GM18858 (cell line): ENCODE data around the gene HMGB4.

ENCODE experiments used
- ATAC-seq: cut with Tn5 transposase; IDR thresholded peaks from one replicate; pipeline ENCODE4 v1.9.1; 2021; ENCODE audit not compliant: unreplicated experiment

Gene HMGB4

DNA sequence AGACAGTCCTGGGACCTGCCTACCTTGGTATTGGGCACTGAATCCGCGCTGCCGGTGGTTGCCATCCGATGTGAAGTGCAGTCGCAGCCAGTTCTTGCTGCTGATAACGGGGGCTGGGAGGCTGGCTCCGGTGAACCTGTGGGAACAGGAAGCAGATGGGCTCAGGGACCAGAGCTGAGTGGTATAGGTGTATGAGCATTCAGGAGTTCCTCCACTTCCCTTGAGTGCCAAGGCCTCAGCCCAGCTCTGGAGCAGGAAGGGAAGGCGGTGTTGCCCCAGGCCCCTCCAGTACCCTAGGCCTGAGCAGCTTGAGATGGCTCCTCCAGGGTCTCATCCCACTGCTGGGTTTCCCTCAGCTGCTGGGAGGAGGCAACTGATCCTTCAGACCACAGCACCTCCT lies 17.0 kb upstream of the HMGB4 start:
- no peak for ATAC-seq

DNA sequence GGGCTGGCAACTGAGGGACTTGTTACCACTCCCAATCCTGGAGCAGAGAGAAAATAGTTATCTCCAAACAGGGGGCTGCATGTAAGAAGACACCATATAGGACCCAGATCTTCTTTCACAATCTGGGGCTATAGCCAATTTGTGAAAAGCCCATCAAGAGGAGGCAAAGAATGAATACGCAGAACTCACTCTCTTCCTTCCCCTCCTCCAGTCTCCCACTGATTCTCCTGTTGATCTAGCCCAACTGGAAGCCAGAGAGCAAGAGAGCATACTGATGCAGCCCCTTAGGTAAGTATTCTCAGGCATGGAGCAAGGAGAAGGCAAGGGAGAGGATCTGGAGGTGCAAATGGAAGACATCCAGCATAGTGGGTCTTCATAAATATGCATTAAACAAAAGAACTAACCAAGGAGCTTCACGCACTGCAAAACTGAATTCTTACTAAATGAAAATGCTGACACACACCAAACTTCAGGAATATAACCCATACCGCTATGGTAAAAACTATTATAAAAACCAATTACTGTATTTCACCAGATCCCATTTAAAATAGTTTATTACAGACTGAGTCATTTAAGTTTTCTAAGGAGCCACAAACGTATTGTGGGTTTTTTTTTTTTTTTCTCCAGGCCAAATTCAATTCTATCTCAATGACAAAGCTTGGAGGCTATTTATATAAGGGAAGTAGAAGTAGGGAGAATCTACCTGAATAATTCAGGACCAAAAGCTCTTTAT lies 15.5 kb upstream of the HMGB4 start:
- no peak for ATAC-seq

DNA sequence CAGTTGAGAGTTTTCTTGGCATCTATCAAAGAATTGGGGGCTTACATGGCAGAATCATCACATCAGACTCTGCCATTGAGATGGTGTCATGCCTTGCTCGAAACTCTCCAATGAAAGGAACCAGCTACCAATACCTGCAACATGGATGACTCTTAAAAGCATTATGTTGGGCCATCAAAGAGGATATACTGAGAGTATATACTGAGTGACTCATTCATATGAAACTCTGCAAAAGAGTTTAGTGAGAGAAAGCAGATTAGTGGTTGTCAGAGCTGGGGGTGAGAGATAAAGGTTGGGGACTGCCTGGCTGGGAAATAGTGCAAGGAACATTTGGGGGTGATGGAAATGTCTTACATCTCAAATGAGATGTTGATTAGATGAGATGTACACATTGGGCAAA lies 14.7 kb upstream of the HMGB4 start:
- ATAC-seq = no peak

DNA sequence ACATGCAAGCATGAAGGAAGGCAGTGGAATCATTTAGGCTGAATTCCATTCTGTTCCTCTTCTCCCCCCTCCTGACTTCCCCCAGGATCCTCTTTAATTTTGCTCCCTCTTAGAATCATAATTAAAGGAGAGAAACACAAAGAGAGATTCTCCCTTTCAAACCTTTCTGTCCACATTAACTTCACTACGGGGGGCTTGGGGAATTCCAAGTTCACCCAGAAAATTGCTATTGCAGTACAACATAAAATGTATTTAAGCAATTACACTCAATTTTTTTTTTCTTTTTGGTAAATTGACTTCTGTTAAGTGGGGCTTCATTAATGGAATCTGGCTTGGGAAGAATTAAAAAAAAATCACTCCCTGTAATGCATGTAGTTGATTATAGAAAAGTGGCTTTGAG lies 13.4 kb upstream of the HMGB4 start:
- no peak for ATAC-seq

DNA sequence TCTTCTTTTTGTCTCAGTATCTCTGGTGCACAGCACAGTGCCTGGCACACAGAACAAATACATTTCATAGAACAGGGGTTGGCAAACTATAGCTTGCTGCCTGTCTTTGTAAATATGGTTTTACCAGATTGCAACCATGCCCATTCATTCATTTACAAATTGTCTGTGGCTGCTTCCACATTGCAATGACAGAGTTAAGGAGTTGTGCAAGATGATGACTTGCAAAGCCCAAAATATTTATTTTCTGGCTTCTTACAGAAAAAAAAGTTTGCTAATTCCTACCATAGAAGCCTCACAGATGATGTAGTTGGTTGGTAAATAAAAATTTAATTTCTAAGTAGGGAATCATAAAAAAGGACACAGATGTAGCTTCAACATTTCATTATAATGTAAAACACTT lies 11.2 kb upstream of the HMGB4 start:
- no peak for ATAC-seq

DNA sequence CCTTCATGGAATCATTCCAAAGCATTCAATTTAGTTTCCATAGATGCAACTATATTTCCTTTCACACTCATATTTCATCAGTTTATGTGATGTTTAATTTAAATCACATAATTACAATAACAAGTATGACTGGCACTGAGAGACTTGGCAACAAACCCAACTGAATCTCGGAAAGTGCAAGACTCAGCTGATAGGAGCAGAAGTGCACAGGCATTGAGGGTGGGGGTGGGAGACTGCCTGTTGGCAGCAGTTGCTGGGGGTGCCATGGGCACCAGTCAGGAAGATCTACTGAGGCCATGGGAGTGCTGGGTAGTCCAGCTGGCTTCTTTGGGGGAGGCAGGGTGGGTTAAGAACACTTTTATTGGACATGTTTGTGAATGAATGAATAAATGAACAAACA lies 10.4 kb upstream of the HMGB4 start:
- ATAC-seq = no peak

DNA sequence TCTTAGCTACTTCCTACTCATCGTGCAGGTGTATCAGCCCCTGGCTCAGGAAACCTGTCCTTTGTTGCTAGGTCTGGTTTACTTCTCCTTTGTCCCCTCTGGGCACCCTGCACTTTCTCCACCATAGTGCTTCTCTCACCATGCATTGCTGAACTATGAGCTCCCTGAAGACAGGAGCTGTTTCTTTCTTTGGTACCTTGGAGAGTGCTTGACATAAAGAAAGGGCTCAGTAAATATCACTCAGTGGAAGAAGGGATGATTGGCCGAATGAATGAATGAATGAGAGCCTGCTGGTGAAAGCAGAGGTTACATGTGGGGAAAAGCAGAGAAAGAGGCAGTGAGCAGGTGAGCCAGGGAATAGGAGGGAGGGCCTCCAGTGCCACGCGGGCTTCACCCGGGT lies 9.8 kb upstream of the HMGB4 start:
- ATAC-seq = no peak

DNA sequence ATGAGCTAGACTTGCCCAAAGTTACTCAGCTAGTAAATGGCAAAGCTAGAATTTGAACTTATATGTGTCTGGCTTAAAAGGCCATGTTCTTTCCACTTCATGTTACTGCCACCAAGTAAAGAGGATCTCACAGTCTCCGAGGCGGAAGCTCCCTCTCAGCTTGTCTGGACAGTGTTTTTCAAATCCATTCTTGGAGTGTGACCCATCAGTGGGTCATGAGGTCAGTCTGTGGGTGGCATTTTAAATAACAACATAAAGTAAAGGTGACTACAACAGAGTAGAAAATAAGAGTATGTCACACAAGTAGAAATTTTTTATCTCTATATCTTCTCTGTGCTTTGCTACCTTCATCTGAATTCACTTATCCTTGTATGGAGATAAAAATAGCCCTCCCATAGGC lies 3.2 kb upstream of the HMGB4 start:
- no peak for ATAC-seq

DNA sequence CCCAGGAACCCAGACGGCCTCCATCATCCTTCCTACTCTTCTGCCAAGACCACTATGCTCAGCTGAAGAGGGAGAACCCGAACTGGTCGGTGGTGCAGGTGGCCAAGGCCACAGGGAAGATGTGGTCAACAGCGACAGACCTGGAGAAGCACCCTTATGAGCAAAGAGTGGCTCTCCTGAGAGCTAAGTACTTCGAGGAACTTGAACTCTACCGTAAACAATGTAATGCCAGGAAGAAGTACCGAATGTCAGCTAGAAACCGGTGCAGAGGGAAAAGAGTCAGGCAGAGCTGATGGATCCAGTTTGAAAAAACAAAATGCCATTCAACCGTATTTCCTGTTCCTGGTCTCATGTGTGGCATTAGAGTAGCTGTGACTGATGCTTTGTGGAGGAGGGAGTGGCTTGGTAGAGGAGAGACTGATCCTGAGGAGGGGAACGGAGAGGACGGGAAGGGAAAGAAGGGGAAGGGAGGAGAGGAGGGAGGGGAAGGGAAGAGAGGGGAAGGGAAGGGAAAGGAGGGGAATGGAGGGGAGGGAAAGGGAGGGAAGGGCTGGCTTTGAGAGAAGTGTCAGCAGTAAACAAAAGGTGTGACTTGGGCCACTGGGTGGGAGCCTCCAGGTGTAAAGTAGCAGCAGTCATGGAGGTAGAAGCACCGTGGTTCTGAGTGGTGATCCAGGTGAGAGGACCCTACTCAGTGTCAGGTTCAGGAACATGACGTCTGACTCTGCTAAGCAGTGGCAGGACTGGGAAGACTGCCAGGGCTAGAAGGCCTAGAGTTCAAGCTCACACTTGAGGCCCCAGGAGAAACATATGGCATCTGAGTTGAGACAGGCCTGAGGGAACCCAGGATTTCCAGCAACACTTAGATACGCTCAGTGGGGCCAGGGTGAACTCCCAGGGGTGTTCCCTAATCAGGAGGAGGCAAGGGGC lies 846 bp downstream of the HMGB4 start:
- no peak for ATAC-seq

DNA sequence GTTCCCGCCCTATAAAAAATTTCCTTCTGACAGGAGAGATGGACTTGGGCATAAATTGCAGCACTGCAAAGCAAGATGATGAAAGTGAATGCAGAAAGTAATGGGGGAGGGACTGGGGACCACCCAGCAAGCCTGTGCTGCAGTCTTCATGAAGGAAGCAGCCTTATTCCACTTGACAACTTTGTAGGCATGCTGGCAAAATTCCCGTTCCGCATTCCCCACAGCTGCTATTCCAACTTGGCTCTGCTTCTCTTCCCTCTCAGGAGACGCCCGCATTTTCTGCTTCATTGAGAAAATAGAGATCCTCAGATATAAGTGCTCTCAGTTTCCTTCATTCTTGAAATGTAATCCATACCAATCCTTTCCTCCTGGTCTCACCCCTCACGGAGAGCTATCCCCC lies 2.4 kb downstream of the HMGB4 start:
- ATAC-seq = no peak

DNA sequence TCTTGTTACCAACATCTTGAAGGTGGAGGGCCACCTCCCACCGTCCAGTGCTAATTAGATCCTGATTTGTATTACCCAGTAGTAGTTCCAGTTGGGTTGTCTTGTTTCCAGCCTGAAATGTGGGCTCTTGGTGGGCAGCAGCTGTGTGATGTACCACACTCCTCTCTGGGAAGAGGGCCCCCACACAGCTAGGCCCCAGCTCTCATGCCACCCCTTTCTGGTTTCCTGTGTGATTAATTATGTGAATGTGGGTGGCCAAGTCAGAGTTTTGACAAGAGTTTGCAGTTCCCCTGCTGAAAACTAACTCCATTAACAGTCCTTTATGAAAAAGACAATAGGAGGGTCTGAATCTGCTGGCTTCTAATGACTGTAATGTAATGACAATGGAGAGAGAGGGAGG lies 3.8 kb downstream of the HMGB4 start:
- ATAC-seq = no peak

DNA sequence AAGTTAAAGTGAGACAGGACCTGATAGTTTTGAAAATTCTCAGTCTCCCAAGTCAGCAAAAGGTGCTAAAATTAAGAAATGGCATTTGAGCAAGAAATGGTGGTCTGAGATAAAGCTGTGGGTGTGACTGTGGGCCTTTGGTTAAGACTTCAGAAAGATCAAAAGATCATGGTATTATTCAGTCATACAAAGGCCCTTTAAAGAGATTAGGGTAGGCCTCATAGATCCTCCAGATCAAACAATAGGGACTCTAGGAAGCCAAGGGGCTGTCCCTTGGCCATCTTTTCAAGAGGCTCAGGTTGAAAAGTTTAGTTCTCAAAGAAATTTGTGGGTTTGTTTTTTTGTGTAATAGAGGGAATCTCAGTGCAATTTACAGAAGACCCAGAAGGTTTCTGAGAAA lies 8.4 kb downstream of the HMGB4 start:
- ATAC-seq = no peak

DNA sequence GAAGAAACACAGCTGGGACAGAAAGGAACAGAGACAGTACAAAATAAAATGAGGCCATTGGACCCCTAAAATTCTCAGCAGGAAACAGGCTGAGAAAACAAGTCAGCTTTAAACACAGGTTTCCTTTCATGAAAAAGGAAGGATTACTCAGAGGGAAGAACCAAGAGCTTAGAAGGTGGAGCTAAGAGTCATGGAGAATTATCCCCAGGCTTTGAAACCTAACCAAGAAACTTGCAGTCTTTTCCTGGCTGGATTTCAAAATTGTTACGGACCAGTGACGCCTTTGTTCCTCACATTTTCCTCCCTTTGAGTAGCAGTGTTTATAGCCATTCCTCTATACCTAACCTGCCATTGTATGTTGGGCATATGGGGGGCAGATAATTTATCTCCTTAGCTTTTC lies 8.8 kb downstream of the HMGB4 start:
- ATAC-seq = no peak

DNA sequence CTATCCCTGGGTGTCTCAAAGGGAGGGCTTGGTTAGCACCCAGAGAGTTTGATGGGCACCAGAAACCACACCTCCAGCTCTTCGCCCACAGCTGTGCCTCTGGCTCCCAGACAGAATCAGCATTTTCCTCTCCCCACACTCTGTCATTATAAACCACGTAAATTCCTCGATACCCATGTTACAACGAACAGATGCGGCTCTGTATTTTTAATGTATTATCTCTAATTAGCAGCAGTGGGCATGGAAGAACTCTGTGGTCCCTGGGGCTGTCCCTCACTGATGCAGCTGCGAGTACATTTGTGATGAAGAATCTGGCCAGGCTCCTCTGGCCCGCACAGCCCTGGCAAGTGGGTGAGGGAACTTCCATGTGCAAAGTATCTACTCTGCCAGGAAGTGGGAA lies 10.8 kb downstream of the HMGB4 start:
- ATAC-seq = no peak

DNA sequence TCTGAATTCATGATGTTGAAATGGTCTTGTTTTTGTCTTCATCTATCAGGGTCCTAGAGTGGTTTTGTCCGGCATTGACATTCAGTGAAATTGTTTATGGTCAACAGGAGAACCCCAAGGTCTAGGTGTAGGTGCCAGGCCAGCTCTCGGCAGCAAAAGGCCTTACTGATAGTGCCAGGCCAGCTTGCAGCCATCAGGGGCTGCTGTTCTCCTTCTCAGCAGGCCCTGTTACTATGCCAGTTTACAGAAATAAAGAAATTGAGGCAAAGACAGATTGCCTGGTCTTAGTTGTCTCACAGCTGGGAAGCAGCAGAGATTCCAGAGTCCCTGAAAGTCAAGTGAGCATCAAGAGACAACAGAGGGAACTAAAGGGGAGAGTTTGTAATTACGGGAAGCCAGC lies 12.0 kb downstream of the HMGB4 start:
- no peak for ATAC-seq

DNA sequence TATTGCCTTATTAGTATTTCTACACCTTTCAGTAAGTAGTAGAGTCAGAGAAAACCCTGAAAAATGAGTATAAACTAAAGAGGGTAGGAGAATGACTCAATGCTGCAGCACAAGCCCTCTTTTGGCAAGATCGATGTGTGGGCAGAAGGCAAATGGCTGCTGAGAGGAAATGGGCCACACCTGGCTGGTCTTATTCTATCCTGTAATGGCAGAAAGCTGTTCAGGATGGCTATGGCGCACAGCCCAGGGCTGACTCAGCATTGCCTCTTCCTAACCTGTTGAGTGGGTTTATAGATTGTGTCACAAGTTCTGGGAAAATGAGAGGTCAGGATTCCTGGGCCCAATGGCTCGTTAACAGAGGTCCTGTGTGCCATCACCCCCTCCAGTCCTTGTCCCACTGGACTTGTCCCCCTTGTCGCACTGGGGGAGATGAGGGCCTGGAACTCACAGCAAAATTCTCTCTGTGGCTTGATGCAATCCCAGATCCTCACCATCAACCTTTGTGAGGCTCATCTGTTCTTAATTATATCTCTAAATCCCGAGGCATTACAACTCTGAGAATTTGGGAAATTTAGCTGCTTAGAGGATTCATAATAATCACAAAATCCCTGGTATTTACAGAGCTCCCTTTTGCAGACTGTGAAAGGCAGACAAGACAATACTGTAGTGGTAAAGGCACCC lies 13.2 kb downstream of the HMGB4 start:
- no peak for ATAC-seq

DNA sequence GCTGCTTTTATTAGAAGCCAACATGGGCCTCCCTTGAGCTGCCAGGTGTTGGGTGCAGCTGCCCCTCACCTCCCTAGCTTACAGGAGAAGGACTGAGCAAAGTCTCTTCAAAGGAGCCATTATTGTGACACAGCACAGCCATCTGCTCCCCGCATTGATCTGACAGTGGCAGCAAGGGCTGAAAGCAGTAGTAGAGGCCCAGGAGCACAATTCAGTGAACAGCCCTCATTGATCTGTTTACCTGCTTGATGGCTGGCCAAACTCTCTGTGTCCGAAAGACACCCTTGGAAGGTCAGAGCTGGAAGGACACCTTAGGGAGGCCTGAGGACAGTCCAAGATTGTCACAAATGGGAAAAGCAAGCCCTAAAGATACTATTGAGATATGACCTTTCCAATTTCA lies 14.5 kb downstream of the HMGB4 start:
- no peak for ATAC-seq

DNA sequence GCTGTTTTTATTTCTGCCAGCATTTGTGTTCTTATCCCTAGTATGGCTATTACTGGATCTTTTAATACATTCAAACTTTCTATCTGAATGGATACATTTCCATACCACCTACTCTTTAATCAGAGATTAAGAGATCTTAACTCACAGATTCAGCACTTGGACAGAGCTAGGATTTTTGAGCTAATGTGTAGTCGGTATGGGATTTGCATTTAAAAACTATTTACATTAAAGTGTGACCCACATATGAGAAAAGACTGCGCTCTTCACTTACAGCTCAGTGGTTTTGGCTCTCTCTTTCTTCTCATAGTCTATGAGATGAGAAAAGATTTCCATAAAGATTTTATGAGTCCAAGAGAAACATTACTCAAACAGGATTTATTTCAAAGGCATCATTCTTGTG lies 16.4 kb downstream of the HMGB4 start:
- ATAC-seq = no peak

DNA sequence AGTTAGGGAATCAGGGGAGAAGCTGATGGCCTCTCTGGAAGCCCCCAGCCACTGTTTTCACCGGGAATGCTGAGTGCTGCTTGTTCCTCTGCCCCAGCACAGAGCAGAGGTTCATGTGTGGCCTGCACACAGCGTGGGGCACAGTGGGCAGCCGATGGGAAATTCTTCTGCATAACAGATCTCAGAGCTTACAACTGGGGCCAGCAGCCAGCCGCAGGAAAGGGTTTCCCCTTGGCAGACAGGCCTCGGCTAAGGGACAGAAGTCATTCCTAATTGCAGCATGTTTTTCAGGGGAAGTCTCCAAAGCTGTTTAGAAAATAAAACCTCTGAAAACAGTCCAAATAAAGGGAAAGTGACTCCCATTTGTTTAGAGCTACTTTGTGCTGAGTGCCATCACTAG lies 22.6 kb downstream of the HMGB4 start:
- no peak for ATAC-seq

DNA sequence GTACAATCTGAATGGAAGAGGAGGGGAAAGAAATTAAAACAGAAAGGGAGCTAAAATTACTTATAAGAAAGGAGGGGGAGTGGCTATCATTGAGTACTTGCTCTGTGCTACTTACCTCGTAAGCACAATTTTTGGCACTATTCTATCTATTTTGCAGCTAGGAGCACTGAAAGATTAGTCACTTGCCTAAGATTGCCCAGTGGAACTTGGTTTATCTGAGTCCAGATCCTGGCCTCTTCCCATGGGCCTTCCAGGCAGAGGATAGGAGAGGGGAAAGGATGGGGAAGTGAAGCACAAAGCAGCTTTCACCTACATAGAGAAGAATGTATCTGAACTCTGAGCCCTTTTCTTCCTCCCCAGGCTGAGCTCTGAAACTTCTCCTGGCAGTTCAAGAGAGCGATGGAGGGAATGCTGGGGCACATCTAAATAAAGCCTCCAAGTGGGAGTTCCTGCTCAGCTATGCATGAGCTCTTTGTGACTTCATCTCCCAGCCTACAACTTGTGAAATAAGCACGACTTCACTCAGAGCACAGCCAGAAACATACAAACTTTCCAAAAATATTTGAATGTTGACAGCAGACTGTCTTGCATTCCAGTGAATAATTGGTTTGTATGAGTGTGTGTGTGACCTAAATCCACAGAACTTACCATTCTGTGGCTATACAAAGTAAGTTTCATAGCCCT lies 29.4 kb downstream of the HMGB4 start:
- no peak for ATAC-seq

DNA sequence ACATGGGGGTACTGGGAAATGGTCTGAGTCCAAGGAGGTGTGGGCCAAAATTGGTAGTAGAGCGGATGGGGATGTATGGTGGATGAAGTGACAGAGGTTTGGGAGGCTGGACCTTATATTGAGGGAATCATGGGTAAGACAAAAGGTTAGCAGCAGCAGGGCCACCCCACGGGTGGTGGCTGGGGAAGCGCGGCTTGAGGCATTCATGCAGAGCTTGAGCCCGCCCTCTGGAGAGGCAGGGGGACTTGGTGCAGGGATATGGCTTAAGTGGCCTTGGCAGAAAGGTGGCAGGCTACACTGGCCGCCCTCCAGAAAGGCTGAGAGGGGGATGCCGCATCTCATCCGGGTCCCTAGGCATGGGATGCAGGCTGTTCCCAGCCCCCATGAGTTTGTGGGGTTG lies 31.5 kb downstream of the HMGB4 start:
- no peak for ATAC-seq
